EL (cell line): Measurements from ENCODE around the gene RGCC.
"Not testable (repeated sequence)": the region's sequence is repeated elsewhere in the genome, so short reads cannot be mapped to it uniquely, and the experiment has no call there.

Experiments used
- DNase-seq: peaks from one replicate; pipeline ENCODE4 v3.0.0-alpha.2; 2016

The RGCC gene, protein sequence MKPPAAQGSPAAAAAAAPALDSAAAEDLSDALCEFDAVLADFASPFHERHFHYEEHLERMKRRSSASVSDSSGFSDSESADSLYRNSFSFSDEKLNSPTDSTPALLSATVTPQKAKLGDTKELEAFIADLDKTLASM

DNA sequence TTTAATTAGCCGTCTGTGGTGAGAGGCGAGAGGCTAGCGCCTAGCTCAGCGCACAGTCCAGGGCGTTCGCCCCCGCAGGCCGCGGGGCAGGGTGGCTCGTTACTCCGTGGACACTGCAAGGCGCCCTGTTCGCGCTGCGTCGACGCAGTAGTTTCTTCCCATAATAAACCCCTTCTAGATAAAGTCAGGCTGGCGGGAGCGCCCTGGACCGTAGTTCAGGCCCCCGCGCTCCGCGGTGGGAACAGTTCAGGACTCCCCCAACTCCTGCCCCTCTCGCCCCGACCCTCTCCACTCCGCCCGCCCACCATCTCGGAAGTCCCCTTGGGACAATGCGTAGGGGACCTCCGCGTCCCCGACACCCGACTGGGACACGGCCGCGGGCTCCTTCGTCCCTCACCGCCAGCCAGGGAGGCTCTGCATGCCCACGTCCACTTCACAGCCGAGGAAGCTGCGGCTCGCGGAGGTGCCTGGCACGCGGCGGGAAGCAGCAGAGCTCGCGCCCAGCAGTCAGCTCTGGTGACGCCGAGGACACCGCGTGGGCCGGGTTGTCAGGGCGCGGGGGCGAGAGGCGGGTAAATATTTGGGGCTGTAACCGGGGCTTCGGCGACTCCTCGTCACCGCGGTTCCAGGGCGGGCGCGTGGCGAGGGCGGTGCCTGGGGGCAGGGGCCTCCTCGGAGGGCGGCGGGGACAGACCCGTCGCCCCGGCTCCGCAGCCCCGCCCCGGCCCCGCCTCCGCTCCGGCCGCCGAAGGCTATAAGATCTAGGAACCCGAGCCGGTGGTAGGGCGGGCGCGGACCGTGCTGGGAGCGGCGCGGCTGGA, at the start of gene RGCC:
RGCC (plus strand) TSS at position 783 of the 821 bp plus-strand sequence. CDS start 158 bp downstream, outside the sequence.
- peak; percentile 62 for DNase-seq

- DNase-seq = no peak
These were observed 49.2 kb upstream of the RGCC start for GRCh38 chr13:41408121-41408520.

DNA sequence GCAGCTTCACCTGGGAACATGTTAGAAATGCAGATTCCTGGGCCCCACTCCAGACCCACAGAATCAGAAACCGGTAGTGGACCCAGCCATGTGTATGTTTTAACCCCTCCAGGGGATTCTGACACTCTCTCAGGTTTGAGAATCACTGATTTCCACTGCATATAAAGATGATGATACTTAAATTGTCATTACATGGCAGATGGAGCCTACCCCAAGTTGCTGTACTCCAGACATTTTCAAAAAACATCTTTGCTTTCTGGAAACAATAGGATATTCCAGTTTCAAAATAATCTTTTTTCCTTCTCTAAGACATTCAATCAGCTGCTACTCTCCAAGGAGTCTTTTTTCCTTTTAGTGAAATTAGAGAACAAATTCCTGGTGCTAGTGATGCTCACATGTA, 48.6 kb upstream of the RGCC start:
- DNase-seq = no peak

DNA sequence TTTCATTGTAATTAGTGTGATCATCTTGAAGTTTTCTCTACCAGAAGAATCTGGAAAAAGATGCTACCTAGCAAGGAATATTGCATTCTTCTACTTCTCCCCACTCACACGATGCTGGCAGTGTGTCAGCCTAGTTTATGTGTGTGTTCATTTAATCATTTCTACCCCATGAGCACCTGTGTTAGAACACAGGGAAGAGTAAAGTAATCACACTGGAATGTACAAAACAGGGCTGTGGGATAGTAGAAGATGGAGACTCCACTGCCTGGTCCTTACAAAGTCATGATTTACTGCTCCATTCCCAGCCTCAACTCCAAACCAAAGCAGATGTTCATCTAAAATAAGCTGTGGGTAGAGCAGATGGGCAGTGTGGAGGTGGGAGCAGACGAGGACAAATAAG, 47.7 kb upstream of the RGCC start:
- no peak for DNase-seq

- no peak for DNase-seq
These were observed 46.3 kb upstream of the RGCC start for GRCh38 chr13:41411060-41411459.

DNA sequence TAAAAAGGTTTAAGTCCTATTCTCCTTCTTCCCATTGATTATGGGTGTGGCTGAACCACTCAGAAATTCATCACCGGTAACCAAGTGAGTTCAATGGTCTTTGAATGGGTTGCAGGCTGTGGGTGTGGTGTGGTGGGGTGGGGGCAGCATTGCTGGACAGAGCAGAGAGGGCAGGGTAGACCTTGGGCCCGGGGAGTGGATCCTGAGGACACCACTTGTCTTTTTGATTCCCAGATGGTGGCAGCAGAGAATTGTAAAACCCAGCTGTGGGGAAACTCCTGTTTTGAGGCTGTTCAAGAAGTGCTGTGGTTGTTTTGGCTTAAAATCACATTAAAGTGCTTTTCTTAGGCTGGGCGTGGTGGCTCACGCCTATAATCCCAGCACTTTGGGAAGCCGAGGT, 45.8 kb upstream of the RGCC start:
- peak; percentile 50 for DNase-seq

DNA sequence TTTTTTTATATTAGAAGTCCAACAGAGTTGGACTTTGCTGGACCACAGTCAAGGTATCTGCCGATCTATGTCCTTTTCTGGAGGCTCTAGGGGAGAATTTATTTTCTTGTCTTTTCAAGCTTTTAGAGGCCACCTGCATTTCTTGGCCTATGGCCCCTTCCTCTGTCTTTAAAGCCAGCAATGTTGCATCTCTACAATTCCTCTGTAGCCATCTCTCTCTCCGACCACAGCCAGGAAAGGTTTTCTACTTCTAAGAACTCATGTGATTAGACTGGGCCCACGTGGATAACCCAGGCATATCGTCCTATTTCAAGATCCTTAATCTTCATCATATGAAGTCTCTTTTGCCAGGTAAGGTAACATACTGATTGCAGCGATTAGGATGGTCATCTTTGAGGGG, 43.5 kb upstream of the RGCC start:
- DNase-seq = no peak

GRCh38 chr13:41416276-41416675, 41.1 kb upstream of the RGCC start:
- no peak for DNase-seq

DNA sequence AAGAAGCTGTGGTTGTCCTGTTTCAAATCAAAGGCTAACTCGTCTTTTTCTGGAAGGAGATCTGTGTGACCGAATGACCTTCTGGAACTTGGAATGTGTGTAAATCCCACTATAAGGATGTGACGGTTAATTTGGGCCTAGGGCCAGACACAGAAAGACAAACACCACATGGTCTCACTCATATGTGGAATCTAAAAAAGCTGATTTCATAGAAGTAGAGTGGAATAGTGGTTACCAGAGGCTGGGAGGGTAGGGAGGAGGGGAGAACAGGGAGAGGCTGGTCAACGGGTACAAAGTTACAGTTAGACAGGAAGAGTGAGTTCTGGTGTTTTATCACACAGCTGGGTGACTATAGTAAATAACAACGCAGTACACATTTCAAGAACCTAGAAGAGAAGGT, 39.3 kb upstream of the RGCC start:
- peak; percentile 82 for DNase-seq

DNA sequence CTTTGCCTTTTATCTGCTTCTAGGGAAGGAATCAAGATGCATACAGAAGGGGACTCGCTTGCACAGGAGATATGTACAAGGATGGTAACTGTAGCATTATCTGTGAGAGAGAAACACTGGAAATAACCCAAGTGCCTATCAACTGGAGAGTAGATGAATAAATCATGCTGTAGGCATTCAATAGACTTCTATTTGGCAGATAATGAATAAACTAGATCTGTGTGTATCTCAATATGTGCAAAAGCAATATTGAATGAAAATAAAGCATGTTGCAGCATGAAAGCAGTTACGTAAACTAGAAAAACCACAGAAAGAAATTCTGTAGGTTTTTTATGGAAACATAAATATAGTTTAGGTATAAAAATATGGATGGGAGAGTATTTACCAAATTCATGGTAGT, 38.6 kb upstream of the RGCC start:
- DNase-seq = no peak

DNA sequence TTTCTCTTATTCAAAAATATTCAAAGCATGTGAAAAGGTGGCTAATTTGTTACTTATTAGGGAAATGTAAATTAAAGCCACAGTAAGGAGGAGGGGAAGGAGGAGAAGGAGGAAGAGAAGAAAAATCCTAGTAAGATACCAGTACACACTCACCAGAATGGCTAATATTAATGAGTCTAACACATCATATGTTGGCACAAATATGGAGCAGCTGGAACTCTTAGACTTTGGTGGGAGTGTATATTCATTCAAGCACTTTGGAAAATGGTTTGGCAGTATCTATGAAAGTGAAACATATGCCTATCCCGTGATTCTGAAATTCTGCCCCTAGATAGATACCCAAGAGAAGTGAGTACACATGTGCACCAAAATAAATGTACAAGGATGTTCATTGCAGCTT, 38.1 kb upstream of the RGCC start:
- DNase-seq = no peak

GRCh38 chr13:41420146-41420545, 37.2 kb upstream of the RGCC start:
- DNase-seq = no peak

- DNase-seq = not testable (repeated sequence)
These were observed 36.0 kb upstream of the RGCC start for GRCh38 chr13:41421330-41421729.

DNA sequence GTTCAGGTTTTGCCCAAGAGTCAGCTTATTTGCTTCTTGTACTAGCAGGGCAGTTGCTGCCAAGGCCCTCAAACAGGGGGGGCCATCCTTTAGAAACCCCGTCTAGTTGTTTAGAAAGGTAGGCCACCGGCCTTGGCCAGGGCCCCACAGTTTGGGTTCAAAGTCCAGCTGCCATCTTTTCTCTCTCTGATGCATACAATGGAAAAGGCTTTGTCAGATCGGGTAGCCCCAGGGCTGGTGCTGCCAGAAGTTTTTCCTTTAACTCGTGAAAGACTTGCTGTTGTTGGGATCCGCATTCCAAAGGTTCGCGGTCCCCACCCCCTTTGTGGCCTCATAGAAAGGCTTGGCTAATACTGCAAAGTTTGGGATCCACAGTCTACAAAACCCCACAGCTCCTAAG, 35.4 kb upstream of the RGCC start:
- not testable (repeated sequence) for DNase-seq

GRCh38 chr13:41423259-41423658, 34.1 kb upstream of the RGCC start:
- not testable (repeated sequence) for DNase-seq

GRCh38 chr13:41424675-41425074, 32.7 kb upstream of the RGCC start:
- DNase-seq = not testable (repeated sequence)

- DNase-seq = no peak
These were observed 31.3 kb upstream of the RGCC start for GRCh38 chr13:41426047-41426446.

DNA sequence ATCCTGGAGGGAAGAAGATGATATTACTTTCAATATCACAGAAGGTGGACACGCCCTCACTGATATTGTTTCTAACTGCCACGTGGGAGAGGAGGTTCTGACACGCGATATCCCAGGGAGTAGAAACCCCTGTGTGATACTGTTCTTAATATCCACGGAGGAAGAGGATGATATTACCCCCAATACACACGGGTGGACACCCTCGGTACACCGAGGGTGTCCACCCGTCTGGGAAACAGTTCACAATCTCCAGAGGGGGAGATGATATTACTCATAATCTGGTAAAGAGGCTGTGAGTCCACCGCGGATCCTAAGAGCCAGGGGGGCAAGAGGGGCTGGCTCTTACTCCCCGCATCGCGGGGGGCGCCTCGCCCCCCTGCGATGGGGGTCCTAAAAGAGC, 29.7 kb upstream of the RGCC start:
- no peak for DNase-seq

- no peak for DNase-seq
These were observed 29.2 kb upstream of the RGCC start for GRCh38 chr13:41428155-41428554.

GRCh38 chr13:41434030-41434429, 23.3 kb upstream of the RGCC start:
- peak; percentile 47 for DNase-seq

- no peak for DNase-seq
These were observed 22.4 kb upstream of the RGCC start for GRCh38 chr13:41434831-41435520.

GRCh38 chr13:41443969-41444368, 13.4 kb upstream of the RGCC start:
- no peak for DNase-seq

DNA sequence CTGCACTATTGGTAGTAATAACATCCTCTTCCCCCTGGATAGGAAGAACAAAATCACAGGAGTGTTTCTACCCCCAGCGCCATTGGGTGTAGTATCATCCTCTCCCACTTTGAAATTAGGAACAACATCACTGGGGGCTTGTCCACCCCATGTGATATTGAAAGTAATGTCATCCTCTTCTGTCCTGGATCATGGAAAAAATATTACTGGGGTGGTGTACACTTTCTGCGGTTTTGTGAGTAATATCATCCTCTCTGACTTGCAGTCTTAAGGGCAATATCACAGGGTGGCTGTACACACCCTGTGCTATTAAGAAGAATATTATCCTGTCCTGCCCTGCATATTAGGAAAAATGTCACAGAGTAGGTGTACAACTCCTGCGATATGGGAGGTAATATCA, 4.9 kb upstream of the RGCC start:
- DNase-seq = no peak

DNA sequence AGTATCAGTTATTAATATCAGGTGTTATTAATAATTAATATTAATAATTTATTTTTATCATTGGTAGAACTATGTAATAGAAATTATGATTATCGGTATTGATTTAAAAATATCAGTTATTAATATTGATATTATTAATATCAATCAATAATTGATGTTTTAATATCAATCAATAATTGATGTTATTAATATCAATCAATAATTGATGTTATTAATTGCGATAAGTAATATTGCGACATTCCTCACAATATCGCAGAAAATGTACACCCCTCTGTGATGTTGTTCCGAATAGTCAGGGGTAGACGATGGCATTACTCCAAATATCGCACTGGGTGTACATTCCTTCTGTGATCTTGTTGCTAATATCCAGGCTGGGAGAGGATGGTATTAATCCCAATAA, 3.7 kb upstream of the RGCC start:
- DNase-seq = no peak
